Breast epithelium (tissue), 4 donors: ENCODE measurements around the gene PLS1. TPM values are rescaled to one million over a fixed set of nuclear protein-coding genes. Genes with fewer than 3 reads are reported as not detected.

Source experiments
- DNase-seq, 2 donors: peaks; one replicate each; pipeline ENCODE4 v3.0.0-alpha.2; 2019; ENCODE audit warnings: low spot score in 2 of 2
- H3K27ac ChIP-seq, 2 donors: fragments of 200-600 bp; sonication (generic) in 1 of 2; one replicate each; pipeline ENCODE4 v1.5.1; 2016 to 2019; ENCODE audit warnings: mild to moderate bottlenecking in 1 of 2
- H3K27me3 ChIP-seq, 2 donors: fragments of 200-600 bp; sonication (generic) in 1 of 2; one replicate each; pipeline versions ENCODE4 v1.5.1 to v1.6.0; 2017 to 2019; ENCODE audit warnings: control low read depth in 1 of 2, mild to moderate bottlenecking in 1 of 2
- H3K36me3 ChIP-seq: fragments of 200-600 bp; one replicate; pipeline ENCODE4 v1.5.1; 2019
- H3K4me1 ChIP-seq, 2 donors: fragments of 200-600 bp; sonication (generic); one replicate each; pipeline ENCODE4 v1.5.1; 2016 to 2019; ENCODE audit warnings: control low read depth in 1 of 2
- H3K4me3 ChIP-seq, 3 donors: fragments of 200-600 bp; sonication (generic); 1 replicate in 2 of 3; 2 replicates in 1 of 3; pipeline ENCODE4 v1.5.1; 2016 to 2019; ENCODE audit warnings: mild to moderate bottlenecking in 3 of 3, moderate library complexity in 2 of 3
- H3K9me3 ChIP-seq, 2 donors: fragments of 200-600 bp; sonication (generic) in 1 of 2; one replicate each; pipeline ENCODE4 v1.5.1; 2016 to 2019; ENCODE audit warnings: control low read depth in 1 of 2
- CTCF ChIP-seq, 3 donors: fragments of 450-650 bp; IDR thresholded peaks; one replicate each; pipeline ENCODE4 v1.5.1; 2016 to 2017; ENCODE audit warnings: antibody characterized with exemption in 3 of 3, mild to moderate bottlenecking in 3 of 3, moderate library complexity in 3 of 3
- POLR2A ChIP-seq: fragments of 450-650 bp; IDR thresholded peaks from one replicate; pipeline ENCODE4 v1.6.1; 2016; ENCODE audit warnings: antibody characterized with exemption, mild to moderate bottlenecking, moderate library complexity
- POLR2AphosphoS5 ChIP-seq, 3 donors: sonication (generic); formaldehyde crosslinking; IDR thresholded peaks; one replicate each; pipeline ENCODE4 v1.6.1; 2017; ENCODE audit warnings: antibody characterized with exemption in 3 of 3
- intact Hi-C: fragments of 100-400 bp; cut with DNase I; formaldehyde crosslinking; loops from one replicate; pipeline ENCODE4 v1.15.1; 2023; ENCODE audit warnings: low total_unique reads
- total RNA-seq, 3 donors: library from RNA; depleted of rRNA; stranded (reverse); fragments of >200 nt; gene quantifications; one replicate each; pipeline ENCODE4 v1.1.0, GENCODE V29; 2016

PLS1 gene
- total RNA-seq, 3 donors from 2014 or later, result 1.6 to 18.4 (median 15.7) TPM

DNA sequence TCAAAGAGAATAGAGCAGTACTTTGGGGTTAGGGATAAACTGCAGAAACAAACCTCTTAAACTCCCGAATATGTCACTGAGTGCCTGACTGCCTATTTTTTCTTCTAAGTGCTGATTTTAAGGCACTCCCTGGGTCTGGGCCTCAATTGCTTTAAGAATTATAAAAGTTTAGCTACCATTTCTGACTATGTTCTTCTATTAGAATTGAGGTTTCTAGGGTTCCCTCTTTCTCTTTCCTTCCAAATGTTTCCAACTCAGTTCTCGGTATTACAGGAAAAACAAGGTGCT lies 28.9 kb downstream of the PLS1 start:
- Histone ChIP-seq H3K4me1 (no peaks in the 10 kb centered on the region), H3K4me3 (no peak overlapping the region), H3K27ac (no peak overlapping the region), H3K27me3 (no peaks in the 10 kb centered on the region), H3K9me3 (no peaks in the 10 kb centered on the region), H3K36me3 (no peaks in the 10 kb centered on the region)
- DNase-seq, result no peak
- TF ChIP-seq CTCF (IDR thresholded peaks at IDR 0.05) (no peak), POLR2A (no peak), POLR2AphosphoS5 (IDR thresholded peaks at IDR 0.05) (no peak)
- intact Hi-C loops, result no loop called here

- no peaks in the 10 kb centered on the region for H3K36me3 ChIP-seq
- H3K27me3 ChIP-seq, result no peaks in the 10 kb centered on the region
- TF ChIP-seq POLR2A (no peak), POLR2AphosphoS5 (IDR thresholded peaks at IDR 0.05) (no peak), CTCF (IDR thresholded peaks at IDR 0.05) (no peak)
- no peak for DNase-seq
- no peak overlapping the region for H3K4me3 ChIP-seq
- H3K9me3 ChIP-seq, result no peaks in the 10 kb centered on the region
- intact Hi-C loops, result no loop called here
- H3K4me1 ChIP-seq, result no peaks in the 10 kb centered on the region
- no peak overlapping the region for H3K27ac ChIP-seq
These were observed 30.8 kb downstream of the PLS1 start for GRCh38 chr3:142626971-142627370.

GRCh38 chr3:142628801-142629200 lies 32.6 kb downstream of the PLS1 start:
- H3K4me1 ChIP-seq, result no peaks in the 10 kb centered on the region
- intact Hi-C loops, result no loop called here
- no peak for DNase-seq
- no peaks in the 10 kb centered on the region for H3K9me3 ChIP-seq
- H3K36me3 ChIP-seq, result no peaks in the 10 kb centered on the region
- no peaks in the 10 kb centered on the region for H3K27me3 ChIP-seq
- H3K4me3 ChIP-seq, result no peak overlapping the region
- no peak overlapping the region for H3K27ac ChIP-seq
- TF ChIP-seq POLR2A, result no peak
- TF ChIP-seq POLR2AphosphoS5 (IDR thresholded peaks at IDR 0.05), result no peak
- TF ChIP-seq CTCF (IDR thresholded peaks at IDR 0.05), result no peak

DNA sequence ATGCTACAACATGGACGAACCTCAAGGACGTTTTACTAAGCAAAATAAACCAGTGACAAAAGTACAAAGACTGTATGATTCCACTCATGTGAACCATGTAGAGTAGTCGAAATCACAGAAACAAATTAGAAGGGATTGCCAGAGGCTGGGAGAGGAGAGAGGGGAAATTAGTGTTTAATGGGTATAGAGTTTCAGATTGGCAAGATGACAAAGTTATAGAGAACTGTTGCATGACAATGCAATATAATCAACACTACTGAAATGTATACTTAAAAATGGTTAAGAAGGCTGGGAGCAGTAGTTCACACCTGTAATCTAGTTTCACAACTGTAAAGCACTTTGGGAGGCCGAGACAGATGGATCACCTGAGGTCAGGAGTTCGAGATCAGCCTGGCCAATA lies 36.9 kb downstream of the PLS1 start:
- intact Hi-C loops, result no loop called here
- H3K9me3 ChIP-seq, result no peaks in the 10 kb centered on the region
- TF ChIP-seq POLR2A (no peak), CTCF (IDR thresholded peaks at IDR 0.05) (no peak), POLR2AphosphoS5 (IDR thresholded peaks at IDR 0.05) (no peak)

GRCh38 chr3:142636050-142636449 lies 39.9 kb downstream of the PLS1 start:
- intact Hi-C loops, result no loop called here
- H3K36me3 ChIP-seq, result no peaks in the 10 kb centered on the region
- no peak overlapping the region for H3K27ac ChIP-seq
- H3K4me3 ChIP-seq, result no peak overlapping the region
- TF ChIP-seq POLR2A (no peak), POLR2AphosphoS5 (IDR thresholded peaks at IDR 0.05) (no peak), CTCF (IDR thresholded peaks at IDR 0.05) (no peak)
- no peak for DNase-seq
- no peaks in the 10 kb centered on the region for H3K9me3 ChIP-seq
- no peaks in the 10 kb centered on the region for H3K4me1 ChIP-seq
- no peaks in the 10 kb centered on the region for H3K27me3 ChIP-seq

More for the DNA sequence above, 36.9 kb downstream of the PLS1 start:
- DNase-seq, result no peak
- no peak overlapping the region for H3K4me3 ChIP-seq
- no peaks in the 10 kb centered on the region for H3K36me3 ChIP-seq
- H3K4me1 ChIP-seq, result no peaks in the 10 kb centered on the region
- H3K27ac ChIP-seq, result no peak overlapping the region
- H3K27me3 ChIP-seq, result no peaks in the 10 kb centered on the region
